Esophagus squamous epithelium (tissue), 5 donors: Measurements from ENCODE around the gene CELF1. TPM values are rescaled to one million over a fixed set of nuclear protein-coding genes. Genes with fewer than 3 reads are reported as not detected.

Experiments used
- DNase-seq: peaks from one replicate; lab custom pipeline; 2025; lab: John Stamatoyannopoulos, UW
- H3K27ac ChIP-seq, 4 donors: fragments of 200-600 bp; sonication (generic); one replicate each; pipeline ENCODE4 v1.5.1; 2016 to 2019; ENCODE audit warnings: mild to moderate bottlenecking in 1 of 4
- H3K27me3 ChIP-seq, 4 donors: fragments of 200-600 bp; sonication (generic); 1 replicate in 3 of 4; 2 replicates in 1 of 4; pipeline versions ENCODE4 v1.5.1 to v1.6.0; 2017 to 2021; ENCODE audit warnings: antibody characterized with exemption in 1 of 4
- H3K36me3 ChIP-seq, 3 donors: fragments of 200-600 bp; sonication (generic); one replicate each; pipeline ENCODE4 v1.5.1; 2016 to 2019
- H3K4me1 ChIP-seq, 3 donors: fragments of 200-600 bp; sonication (generic); one replicate each; pipeline ENCODE4 v1.5.1; 2017 to 2019
- H3K4me3 ChIP-seq, 4 donors: fragments of 200-600 bp; sonication (generic); 1 replicate in 3 of 4; 2 replicates in 1 of 4; pipeline ENCODE4 v1.5.1; 2016 to 2019; ENCODE audit warnings: mild to moderate bottlenecking in 2 of 4, moderate library complexity in 1 of 4
- H3K9me3 ChIP-seq, 3 donors: fragments of 200-600 bp; sonication (generic); one replicate each; pipeline ENCODE4 v1.5.1; 2016 to 2019
- CTCF ChIP-seq, 6 experiments: fragments of 450-650 bp in 4 of 6; fragments of 200-600 bp in 2 of 6; sonication (generic) in 2 of 6; IDR thresholded peaks; one replicate each; pipeline ENCODE4 v1.5.1; 2016 to 2019; ENCODE audit warnings: antibody characterized with exemption in 6 of 6, mild to moderate bottlenecking in 4 of 6, moderate library complexity in 4 of 6
- POLR2A ChIP-seq, 4 donors: fragments of 450-650 bp; IDR thresholded peaks; one replicate each; pipeline ENCODE4 v1.6.1; 2017; ENCODE audit warnings: antibody characterized with exemption in 4 of 4, mild to moderate bottlenecking in 4 of 4, moderate library complexity in 3 of 4
- WGBS, 2 donors: methylation state at CpG; one replicate each; pipeline ENCODE4 v1.1.5; 2018; 5-methylcytosine and 5-hydroxymethylcytosine counted together
- intact Hi-C: fragments of 100-400 bp; cut with DNase I; formaldehyde crosslinking; loops from one replicate; pipeline ENCODE4 v1.15.0; 2022
- total RNA-seq, 4 donors: library from RNA; depleted of rRNA; stranded (reverse); fragments of >200 nt; gene quantifications; one replicate each; pipeline ENCODE4 v1.1.0, GENCODE V29; 2016
- donor health status: DM: yes; HTN: yes; CAD: no.

Gene CELF1
- total RNA-seq, result 10 to 100 TPM; 50.4 to 88.9 (median 64.1) TPM

- H3K4me1 ChIP-seq, result peaks cover 24 to 50% (median 32%) of the 10 kb centered on the region in 3 donors
- H3K27ac ChIP-seq, result peak within 1 kb of the TSS; percentile 94 to 96 (median 96)
- peak; percentile 54 for DNase-seq
- no peaks in the 10 kb centered on the region for H3K27me3 ChIP-seq
- no peaks in the 10 kb centered on the region for H3K9me3 ChIP-seq
- peak; percentile 81 to 99 (median 93) for TF ChIP-seq CTCF (IDR thresholded peaks at IDR 0.05)
- peak in 3 of 4 donors; percentile 38 to 74 (median 44) for TF ChIP-seq POLR2A (IDR thresholded peaks at IDR 0.05)
- H3K4me3 ChIP-seq, result peak within 1 kb of the TSS; percentile 93 to 96 (median 94)
- peaks cover 0 to 6% (median 0%) of the 10 kb centered on the region in 3 donors for H3K36me3 ChIP-seq
- intact Hi-C loops, result no loop called here
- 1% methylated on average over 15 to 25 of the region's 89 CpGs for WGBS, 2 donors
These were observed at the start of gene CELF1 for GRCh38 chr11:47552566-47553405. CELF1 (minus strand) TSS chr11:47553132; CDS start chr11:47499523, 53,609 bp downstream.

- WGBS, 2 donors, result 76 to 93% methylated on average over 2 to 4 of the region's 4 CpGs
- TF ChIP-seq POLR2A (IDR thresholded peaks at IDR 0.05) (no peak), CTCF (IDR thresholded peaks at IDR 0.05) (no peak)
These were observed 47.0 kb upstream of the CELF1 start for GRCh38 chr11:47599902-47600301.

GRCh38 chr11:47595967-47596366, 43.0 kb upstream of the CELF1 start:
- Histone ChIP-seq H3K4me1 (peaks cover 6 to 20% (median 7%) of the 10 kb centered on the region in 3 donors), H3K27me3 (peaks cover 0 to 54% (median 8%) of the 10 kb centered on the region in 4 donors), H3K27ac (no peak overlapping the region), H3K36me3 (no peaks in the 10 kb centered on the region), H3K9me3 (no peaks in the 10 kb centered on the region), H3K4me3 (no peak overlapping the region)
- DNase-seq, result no peak
- intact Hi-C loops, result no loop called here
- TF ChIP-seq CTCF (IDR thresholded peaks at IDR 0.05) (no peak), POLR2A (IDR thresholded peaks at IDR 0.05) (no peak)
- 100% methylated on average over 1 of the region's 1 CpG for WGBS, 2 donors

More at GRCh38 chr11:47599902-47600301, 47.0 kb upstream of the CELF1 start:
- H3K4me3 ChIP-seq, result no peak overlapping the region
- H3K27ac ChIP-seq, result no peak overlapping the region
- peaks cover 0 to 3% (median 0%) of the 10 kb centered on the region in 3 donors for H3K4me1 ChIP-seq
- H3K27me3 ChIP-seq, result peaks cover 0 to 15% (median 0%) of the 10 kb centered on the region in 4 donors
- no peaks in the 10 kb centered on the region for H3K36me3 ChIP-seq
- DNase-seq, result no peak
- no peaks in the 10 kb centered on the region for H3K9me3 ChIP-seq
- intact Hi-C loops, result no loop called here

GRCh38 chr11:47595029-47595428, 42.1 kb upstream of the CELF1 start:
- Histone ChIP-seq H3K4me3 (no peak overlapping the region), H3K9me3 (peaks cover 0 to 4% (median 0%) of the 10 kb centered on the region in 3 donors), H3K27ac (no peak overlapping the region), H3K27me3 (peaks cover 0 to 64% (median 8%) of the 10 kb centered on the region in 4 donors), H3K4me1 (peaks cover 6 to 24% (median 7%) of the 10 kb centered on the region in 3 donors), H3K36me3 (no peaks in the 10 kb centered on the region)
- WGBS, 2 donors, result 79 to 95% methylated on average over 3 to 5 of the region's 7 CpGs
- intact Hi-C loops, result no loop called here
- TF ChIP-seq POLR2A (IDR thresholded peaks at IDR 0.05) (no peak), CTCF (IDR thresholded peaks at IDR 0.05) (no peak)
- no peak for DNase-seq
